NT2/D1 (cell line): ENCODE measurements around the gene TMEM238L.

Source experiments
- DNase-seq: peaks from one replicate; pipeline ENCODE4 v3.0.0-alpha.2; 2011; ENCODE audit warnings: low read depth, low spot score
- H3K27me3 ChIP-seq: 2 replicates; pipeline ENCODE4 v1.6.0; 2011; ENCODE audit warnings: mild to moderate bottlenecking; ENCODE audit not compliant: insufficient read length, insufficient read depth
- H3K36me3 ChIP-seq: 2 replicates; pipeline ENCODE4 v1.6.1; 2011; ENCODE audit warnings: mild to moderate bottlenecking, low read length, mixed read lengths; ENCODE audit not compliant: insufficient read depth, insufficient read length
- H3K4me1 ChIP-seq: 2 replicates; pipeline ENCODE4 v1.5.1; 2011; ENCODE audit not compliant: insufficient read depth, insufficient read length
- H3K4me3 ChIP-seq: 2 replicates; pipeline ENCODE4 v1.5.1; 2011; ENCODE audit warnings: low read depth; ENCODE audit not compliant: insufficient read length
- H3K9ac ChIP-seq: 2 replicates; pipeline ENCODE4 v1.6.0; 2011; ENCODE audit warnings: low read depth; ENCODE audit not compliant: insufficient read length
- H3K9me3 ChIP-seq: 2 replicates; pipeline ENCODE4 v1.5.1; 2011; ENCODE audit warnings: mild to moderate bottlenecking, low read length; ENCODE audit not compliant: insufficient read depth
- SUZ12 ChIP-seq: IDR thresholded peaks from 2 replicates; pipeline ENCODE4 v1.6.1; 2011; ENCODE audit not compliant: insufficient read length, insufficient read depth; ENCODE audit errors: extremely low read depth
- YY1 ChIP-seq: IDR thresholded peaks from 2 replicates; pipeline ENCODE4 v1.6.1; 2011; ENCODE audit not compliant: insufficient read length, insufficient read depth
- ZNF274 ChIP-seq: IDR thresholded peaks from 2 replicates; pipeline ENCODE4 v1.6.1; 2011; ENCODE audit warnings: mild to moderate bottlenecking, low read depth, low read length

TMEM238L gene

GRCh38 chr17:10758062-10758461 is 45.8 kb downstream of the TMEM238L start:
- H3K36me3 ChIP-seq = no peaks in the 10 kb centered on the region
- no peak for TF ChIP-seq SUZ12
- TF ChIP-seq ZNF274 = no peak
- TF ChIP-seq YY1 = no peak
- H3K4me3 ChIP-seq = no peak overlapping the region
- no peaks in the 10 kb centered on the region for H3K27me3 ChIP-seq
- DNase-seq = no peak
- H3K9ac ChIP-seq = no peak overlapping the region
- H3K4me1 ChIP-seq = peaks cover 3% of the 10 kb centered on the region
- no peaks in the 10 kb centered on the region for H3K9me3 ChIP-seq

- Histone ChIP-seq H3K9me3 (no peaks in the 10 kb centered on the region), H3K27me3 (no peaks in the 10 kb centered on the region), H3K9ac (no peak overlapping the region), H3K4me1 (peaks cover 3% of the 10 kb centered on the region), H3K4me3 (no peak overlapping the region), H3K36me3 (no peaks in the 10 kb centered on the region)
- DNase-seq = no peak
- TF ChIP-seq ZNF274 (no peak), SUZ12 (no peak), YY1 (no peak)
Observed at GRCh38 chr17:10757647-10758046, 46.3 kb downstream of the TMEM238L start.

- no peaks in the 10 kb centered on the region for H3K27me3 ChIP-seq
- DNase-seq = no peak
- TF ChIP-seq SUZ12 = no peak
- no peak for TF ChIP-seq ZNF274
- TF ChIP-seq YY1 = no peak
Observed at GRCh38 chr17:10757067-10757466, 46.8 kb downstream of the TMEM238L start.

DNA sequence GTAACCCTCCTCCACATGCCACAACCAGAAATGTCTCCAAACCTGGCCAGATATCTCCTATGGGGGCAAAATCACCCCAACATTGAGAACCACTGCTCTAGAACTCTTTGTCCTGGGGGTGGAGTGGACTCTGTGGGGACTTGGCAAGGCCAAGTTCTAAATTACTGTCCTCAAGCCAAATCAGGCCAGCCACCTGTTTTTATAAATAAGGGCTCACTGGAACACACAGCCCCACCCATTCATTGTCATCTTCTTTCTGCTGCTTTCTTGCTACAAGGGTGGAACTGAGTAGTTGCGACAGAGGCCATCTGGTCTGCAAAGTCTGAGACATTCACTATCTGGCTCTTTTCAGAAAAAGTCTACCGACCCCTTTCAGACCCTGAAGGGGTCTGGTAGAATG is 47.3 kb downstream of the TMEM238L start:
- Histone ChIP-seq H3K36me3 (no peaks in the 10 kb centered on the region), H3K4me3 (no peak overlapping the region), H3K27me3 (no peaks in the 10 kb centered on the region), H3K9ac (no peak overlapping the region), H3K4me1 (peaks cover 3% of the 10 kb centered on the region), H3K9me3 (no peaks in the 10 kb centered on the region)
- TF ChIP-seq SUZ12 (no peak), YY1 (no peak), ZNF274 (no peak)
- no peak for DNase-seq

More at GRCh38 chr17:10757067-10757466, 46.8 kb downstream of the TMEM238L start:
- Histone ChIP-seq H3K9ac (no peak overlapping the region), H3K9me3 (no peaks in the 10 kb centered on the region), H3K36me3 (no peaks in the 10 kb centered on the region), H3K4me1 (peaks cover 3% of the 10 kb centered on the region), H3K4me3 (no peak overlapping the region)

DNA sequence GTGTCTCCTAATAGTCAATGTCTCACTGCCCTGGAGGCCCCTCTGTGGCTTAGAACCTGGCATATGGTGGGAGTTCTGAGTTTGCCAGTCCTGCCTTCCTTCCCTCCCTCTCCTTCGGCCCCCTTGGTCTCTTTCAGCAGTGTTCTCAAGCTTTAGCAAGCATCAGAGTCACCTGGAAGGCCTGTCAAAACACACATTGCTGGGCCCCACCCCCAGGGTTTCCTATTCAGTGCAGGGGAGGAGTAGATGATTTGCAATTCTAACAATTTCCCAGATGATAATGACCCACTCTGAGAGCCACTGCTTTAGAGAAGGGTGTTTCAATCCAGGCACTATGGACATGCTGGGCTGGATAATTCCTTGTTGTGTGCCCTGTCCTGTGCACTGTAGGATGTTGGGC is 47.7 kb downstream of the TMEM238L start:
- no peak overlapping the region for H3K4me3 ChIP-seq
- no peaks in the 10 kb centered on the region for H3K27me3 ChIP-seq
- no peak for DNase-seq
- no peak overlapping the region for H3K9ac ChIP-seq
- no peaks in the 10 kb centered on the region for H3K36me3 ChIP-seq
- H3K4me1 ChIP-seq = peaks cover 3% of the 10 kb centered on the region
- no peaks in the 10 kb centered on the region for H3K9me3 ChIP-seq
- no peak for TF ChIP-seq ZNF274
- TF ChIP-seq SUZ12 = no peak
- no peak for TF ChIP-seq YY1

DNA sequence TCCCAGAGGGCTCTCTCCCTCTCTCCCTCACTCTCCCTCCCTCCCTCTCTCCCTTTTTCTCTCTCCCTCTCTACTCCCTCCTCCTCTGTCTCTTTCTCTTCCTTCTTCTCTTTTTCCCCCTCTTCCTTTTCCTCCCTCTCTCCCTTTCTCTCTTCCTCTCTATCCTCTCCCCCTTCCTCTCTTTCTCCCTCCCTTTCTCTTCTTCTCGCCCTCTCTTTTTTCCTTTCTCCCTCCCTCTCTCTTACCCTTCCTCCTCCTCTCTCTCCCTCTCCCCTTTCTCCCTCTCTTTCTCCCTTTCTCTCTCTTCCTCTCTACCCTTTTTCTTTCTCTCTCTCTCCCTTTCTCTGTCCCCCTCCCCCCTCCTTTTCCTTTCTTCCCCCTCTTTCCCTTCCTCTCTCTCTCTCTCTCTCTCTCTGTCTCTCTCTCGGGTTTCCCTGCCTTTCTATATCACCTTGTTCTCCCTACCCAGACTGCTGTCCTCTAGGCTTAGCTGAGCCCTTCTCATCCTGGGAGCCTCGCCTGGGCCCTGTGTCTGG is 48.2 kb downstream of the TMEM238L start:
- peak overlapping the region; percentile 15 for H3K4me3 ChIP-seq
- H3K27me3 ChIP-seq = no peaks in the 10 kb centered on the region
- no peak for TF ChIP-seq SUZ12
- no peak for TF ChIP-seq ZNF274
- no peak for TF ChIP-seq YY1
- H3K4me1 ChIP-seq = peaks cover 3% of the 10 kb centered on the region
- H3K36me3 ChIP-seq = no peaks in the 10 kb centered on the region
- H3K9me3 ChIP-seq = no peaks in the 10 kb centered on the region
- no peak overlapping the region for H3K9ac ChIP-seq
- no peak for DNase-seq

GRCh38 chr17:10754861-10755591 is 48.9 kb downstream of the TMEM238L start:
- Histone ChIP-seq H3K36me3 (no peaks in the 10 kb centered on the region), H3K4me3 (peak overlapping the region; percentile 24), H3K4me1 (peaks cover 3% of the 10 kb centered on the region), H3K27me3 (no peaks in the 10 kb centered on the region), H3K9ac (peak overlapping the region; percentile 2), H3K9me3 (no peaks in the 10 kb centered on the region)
- DNase-seq = peak; percentile 40
- TF ChIP-seq SUZ12 = no peak
- no peak for TF ChIP-seq ZNF274
- no peak for TF ChIP-seq YY1
